GM19025 (cell line): ENCODE measurements around the gene NODAL.

Experiments
- ATAC-seq: cut with Tn5 transposase; IDR thresholded peaks from one replicate; pipeline ENCODE4 v1.9.1; 2021; ENCODE audit warnings: mild to moderate bottlenecking, low read depth, moderate library complexity; ENCODE audit not compliant: unreplicated experiment

NODAL gene

GRCh38 chr10:70399177-70399576 lies 42.3 kb downstream of the NODAL start:
- no peak for ATAC-seq

- ATAC-seq: no peak
Measured at GRCh38 chr10:70396140-70396539, 45.3 kb downstream of the NODAL start.

DNA sequence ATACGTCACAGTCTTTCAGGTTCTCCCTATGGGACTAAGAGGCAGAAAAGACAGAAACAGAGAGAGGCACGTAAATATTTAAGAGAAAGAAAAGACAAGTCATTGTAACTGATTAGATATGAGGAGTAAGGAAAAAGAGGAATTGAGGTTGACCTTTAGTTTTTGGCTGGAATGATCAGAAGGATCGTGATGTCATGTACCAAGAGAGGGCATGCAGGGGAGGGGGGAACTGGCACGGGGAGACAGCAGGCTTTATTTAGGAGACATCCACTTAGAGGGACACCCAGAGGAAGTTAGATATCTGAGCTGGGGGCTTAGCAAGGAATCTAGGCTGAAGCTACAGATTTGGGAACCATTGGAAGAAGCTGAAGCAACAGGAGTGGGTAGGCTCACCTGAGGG lies 49.8 kb downstream of the NODAL start:
- no peak for ATAC-seq
